HepG2 (cell line): ENCODE results near the gene RHBG. TPM values are rescaled to one million over a fixed set of nuclear protein-coding genes. Genes with fewer than 3 reads are reported as not detected.

ENCODE experiments used
- ARNT ChIP-seq: fragments of 450-650 bp; IDR thresholded peaks from 2 replicates; pipeline ENCODE4 v1.6.1; 2017
- ATF7-NPFF ChIP-seq: sonication (generic); formaldehyde crosslinking; IDR thresholded peaks from 2 replicates; pipeline ENCODE4 v1.8.1; 2023; ENCODE audit warnings: mild to moderate bottlenecking, low read depth, missing genetic modification reagents, moderate library complexity
- CREB1 ChIP-seq, 2 experiments: fragments of 450-650 bp in 1 of 2; IDR thresholded peaks; 2 replicates each; pipeline ENCODE4 v1.6.1; 2016 to 2017; ENCODE audit warnings: control low read depth in 1 of 2, mild to moderate bottlenecking in 1 of 2, missing compliant biosample characterization in 1 of 2, missing genetic modification characterization in 1 of 2
- DMTF1 ChIP-seq: sonication (generic); formaldehyde crosslinking; IDR thresholded peaks from 2 replicates; pipeline ENCODE4 v1.4.0; 2020; ENCODE audit warnings: mild to moderate bottlenecking, missing genetic modification reagents
- FOSL2 ChIP-seq: sonication (generic); formaldehyde crosslinking; IDR thresholded peaks from 2 replicates; pipeline ENCODE4 v1.4.0; 2020; ENCODE audit warnings: missing genetic modification reagents
- FOXO4 ChIP-seq: sonication (generic); formaldehyde crosslinking; conservative IDR thresholded peaks from 2 replicates; pipeline ENCODE4 v1.8.1; 2023; ENCODE audit warnings: missing genetic modification reagents
- HDAC6 ChIP-seq: fragments of 200-600 bp; sonication (generic); IDR thresholded peaks from 2 replicates; pipeline ENCODE4 v1.7.0; 2017; ENCODE audit warnings: mild to moderate bottlenecking, antibody characterized with exemption, low read length, low read depth
- MED1 ChIP-seq: sonication (generic); formaldehyde crosslinking; IDR thresholded peaks from 2 replicates; pipeline ENCODE4 v1.4.0; 2020; ENCODE audit warnings: missing genetic modification reagents
- NCOA5 ChIP-seq: sonication (generic); formaldehyde crosslinking; IDR thresholded peaks from 2 replicates; pipeline ENCODE4 v1.4.0; 2020; ENCODE audit warnings: missing genetic modification reagents
- RARG ChIP-seq: sonication (generic); formaldehyde crosslinking; IDR thresholded peaks from 2 replicates; pipeline ENCODE4 v1.4.0; 2020; ENCODE audit warnings: low read depth, mild to moderate bottlenecking, missing genetic modification reagents
- REL ChIP-seq: sonication (generic); formaldehyde crosslinking; conservative IDR thresholded peaks from 2 replicates; pipeline ENCODE4 v1.8.0; 2022; ENCODE audit warnings: mild to moderate bottlenecking, missing genetic modification reagents, moderate library complexity
- REXO4 ChIP-seq: sonication (generic); formaldehyde crosslinking; IDR thresholded peaks from 2 replicates; pipeline ENCODE4 v1.8.0; 2022; ENCODE audit warnings: missing genetic modification reagents, mild to moderate bottlenecking, borderline replicate concordance
- SIN3A ChIP-seq: IDR thresholded peaks from 2 replicates; pipeline ENCODE4 v1.6.1; 2011; ENCODE audit warnings: low read depth, mild to moderate bottlenecking, control low read depth, low read length, borderline replicate concordance
- STAG1 ChIP-seq: sonication (generic); formaldehyde crosslinking; IDR thresholded peaks from 2 replicates; pipeline ENCODE4 v1.4.0; 2020; ENCODE audit warnings: missing genetic modification reagents
- TBX2 ChIP-seq: sonication (generic); formaldehyde crosslinking; IDR thresholded peaks from 2 replicates; pipeline ENCODE4 v1.5.0; 2020; ENCODE audit warnings: missing genetic modification reagents, mild to moderate bottlenecking, borderline replicate concordance
- THAP8 ChIP-seq: sonication (generic); formaldehyde crosslinking; IDR thresholded peaks from 2 replicates; pipeline ENCODE4 v1.5.1; 2020; ENCODE audit warnings: missing genetic modification reagents, mild to moderate bottlenecking, borderline replicate concordance
- U2AF1 ChIP-seq: fragments of 200-400 bp; formaldehyde crosslinking; optimal IDR thresholded peaks from 2 replicates; pipeline ENCODE3; 2017; ENCODE audit warnings: mild to moderate bottlenecking, low read depth, low read length
- ZNF354B ChIP-seq: sonication (generic); formaldehyde crosslinking; IDR thresholded peaks from 2 replicates; pipeline ENCODE4 v1.8.0; 2022; ENCODE audit warnings: mild to moderate bottlenecking, missing genetic modification reagents
- ZNF367 ChIP-seq: sonication (generic); formaldehyde crosslinking; IDR thresholded peaks from 2 replicates; pipeline ENCODE4 v1.4.0; 2020; ENCODE audit warnings: missing genetic modification reagents, borderline replicate concordance
- ZNF510 ChIP-seq: sonication (generic); formaldehyde crosslinking; IDR thresholded peaks from 2 replicates; pipeline ENCODE4 v1.4.0; 2020; ENCODE audit warnings: low read depth, mild to moderate bottlenecking, missing genetic modification reagents
- ZNF558 ChIP-seq: sonication (generic); formaldehyde crosslinking; IDR thresholded peaks from 2 replicates; pipeline ENCODE4 v1.9.0; 2022; ENCODE audit warnings: mild to moderate bottlenecking, missing genetic modification reagents, borderline replicate concordance
- ZNF567 ChIP-seq: sonication (generic); formaldehyde crosslinking; IDR thresholded peaks from 2 replicates; pipeline ENCODE4 v1.8.1; 2023; ENCODE audit warnings: mild to moderate bottlenecking, missing genetic modification reagents, borderline replicate concordance
- ZNF678 ChIP-seq: sonication (generic); formaldehyde crosslinking; IDR thresholded peaks from 2 replicates; pipeline ENCODE4 v1.4.0; 2020; ENCODE audit warnings: mild to moderate bottlenecking, missing genetic modification reagents
- ZNF776 ChIP-seq: sonication (generic); formaldehyde crosslinking; IDR thresholded peaks from 2 replicates; pipeline ENCODE4 v1.4.0; 2020; ENCODE audit warnings: mild to moderate bottlenecking, missing genetic modification reagents
- ZSCAN20 ChIP-seq: sonication (generic); formaldehyde crosslinking; IDR thresholded peaks from 2 replicates; pipeline ENCODE4 v1.4.0; 2020; ENCODE audit warnings: missing genetic modification reagents, mild to moderate bottlenecking, borderline replicate concordance
- polyA plus RNA-seq, 8 experiments: library from polyadenylated mRNA; depleted of rRNA in 3 of 8; stranded (reverse) in 7 of 8; unstranded in 1 of 8; fragments of >200 nt; fragmentation: Illumina TruSeq in 4 of 8; extraction: Trizol in 4 of 8; gene quantifications; 2 replicates each; pipeline versions ENCODE4 v1.2.1 to v1.2.3, GENCODE V29; 2011 to 2016; ENCODE audit warnings: low read depth in 4 of 8, missing spikeins in 1 of 8, mixed read lengths in 1 of 8; ENCODE audit not compliant: insufficient read depth in 1 of 8
- total RNA-seq, 5 experiments: library from RNA; depleted of rRNA; stranded (reverse); fragments of >200 nt; fragmentation: Illumina TruSeq; extraction: Trizol; gene quantifications; 2 replicates each; pipeline ENCODE4 v1.2.3, GENCODE V29; 2016; ENCODE audit warnings: low read depth in 1 of 5

The RHBG gene
- total and polyA plus RNA-seq, 2 of the 13 experiments (the other 11 are each of a cell fraction or from before 2014, with no cell fraction given), result 61.8 to 73.5 TPM

GRCh38 chr1:156371553-156372264, 2.7 kb downstream of the RHBG start (continued):
- TF ChIP-seq ATF7-NPFF, result peak; percentile 73
- no peak for TF ChIP-seq DMTF1
- no peak for TF ChIP-seq ZNF776
- TF ChIP-seq ARNT, result no peak
- no peak; the same call in 1 of the 2 replicates for TF ChIP-seq ZNF567 (CRISPR knock-in tag)
- TF ChIP-seq HDAC6, result no peak
- no peak for TF ChIP-seq SIN3A
- peak; percentile 95 for TF ChIP-seq MED1 (CRISPR knock-in tag)
- TF ChIP-seq FOSL2, result peak; percentile 91
- TF ChIP-seq CREB1 (IDR thresholded peaks at IDR 0.05), result no peak
- peak; percentile 72 for TF ChIP-seq CREB1 (CRISPR knock-in tag; IDR thresholded peaks at IDR 0.05)
- no peak for TF ChIP-seq U2AF1
- TF ChIP-seq ZSCAN20, result no peak
- peak; percentile 79; the same call in 1 of the 2 replicates for TF ChIP-seq ZNF558
- no peak for TF ChIP-seq REL (CRISPR knock-in tag)
- TF ChIP-seq RARG, result no peak
- TF ChIP-seq FOXO4, result no peak
- TF ChIP-seq TBX2 (CRISPR knock-in tag), result peak; percentile 96
- TF ChIP-seq ZNF678 (CRISPR knock-in tag), result no peak
- TF ChIP-seq ZNF510 (CRISPR knock-in tag), result 0 out of 2 replicates have a peak, but pooled peaks have one; percentile 17
- no peak for TF ChIP-seq ZNF367
- TF ChIP-seq THAP8 (CRISPR knock-in tag), result no peak
- no peak for TF ChIP-seq NCOA5
- peak; percentile 8; the same call in 1 of the 2 replicates for TF ChIP-seq STAG1 (CRISPR knock-in tag)
- TF ChIP-seq REXO4 (CRISPR knock-in tag), result no peak
- TF ChIP-seq ZNF354B (CRISPR knock-in tag), result no peak
